Gastrocnemius medialis (tissue), 4 donors: Measurements from ENCODE around the gene PXT1.

Experiments used
- CTCF ChIP-seq, 5 experiments: fragments of 450-650 bp in 3 of 5; fragments of 200-600 bp in 2 of 5; sonication (generic) in 2 of 5; IDR thresholded peaks in 4 of 5; conservative IDR thresholded peaks in 1 of 5; 1 replicate in 4 of 5; 2 replicates in 1 of 5; pipeline ENCODE4 v1.5.1; 2016 to 2019; ENCODE audit warnings: antibody characterized with exemption in 5 of 5, mild to moderate bottlenecking in 3 of 5, moderate library complexity in 3 of 5
- POLR2A ChIP-seq, 2 donors: fragments of 450-650 bp; IDR thresholded peaks; one replicate each; pipeline ENCODE4 v1.6.1; 2017; ENCODE audit warnings: antibody characterized with exemption in 2 of 2, mild to moderate bottlenecking in 2 of 2, moderate library complexity in 2 of 2

GRCh38 chr6:36383606-36384005 lies 59.0 kb downstream of the PXT1 start:
- TF ChIP-seq CTCF (IDR thresholded peaks at IDR 0.05 in 4 of 5, conservative IDR thresholded peaks at IDR 0.05 in 1 of 5), result no peak
- no peak for TF ChIP-seq POLR2A (IDR thresholded peaks at IDR 0.05)
